ENCODE measurements around the gene SLC22A16. TPM values are rescaled to one million over a fixed set of nuclear protein-coding genes. Genes with fewer than 3 reads are reported as not detected.

The SLC22A16 gene
- total and polyA plus RNA-seq, 2 of the 13 experiments (the other 11 are each of a cell fraction or from before 2014, with no cell fraction given), result 0.04 TPM; not detected in 1

DNA sequence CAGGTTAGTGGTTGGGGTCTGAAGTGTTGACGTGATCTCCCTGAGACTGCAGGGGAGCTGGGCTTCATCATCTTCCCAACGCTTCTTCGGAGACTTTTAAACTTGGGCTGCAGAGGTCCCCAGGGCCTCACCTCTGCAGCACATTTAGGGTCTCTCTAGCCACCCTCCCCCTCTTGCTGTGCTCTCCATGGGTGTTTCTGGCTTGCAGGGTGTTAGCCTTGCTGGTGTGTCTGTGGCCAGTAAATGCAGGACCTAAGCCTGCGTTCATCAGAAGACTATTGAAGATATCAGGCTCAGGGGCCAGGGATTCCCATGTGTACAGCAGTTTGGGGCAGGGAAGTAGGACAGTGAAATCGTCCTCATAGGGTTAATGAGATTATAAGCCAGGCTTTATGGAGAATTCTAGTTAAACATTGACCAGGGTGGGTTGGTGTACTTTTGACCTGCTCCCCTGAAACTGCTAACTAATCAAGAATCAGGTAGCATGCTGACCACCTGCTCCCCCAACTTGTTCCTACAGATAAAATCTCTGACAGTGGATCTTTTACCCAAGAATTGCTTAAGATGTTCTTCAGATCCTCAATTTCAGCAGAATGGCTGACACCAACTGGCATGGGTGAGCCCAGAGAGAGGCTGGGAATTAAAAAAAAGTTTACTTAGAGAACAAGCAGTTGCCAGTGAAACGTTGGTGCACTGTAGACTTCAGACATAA lies 57.2 kb downstream of the SLC22A16 start (continued):
- TF ChIP-seq, protein P1, sequence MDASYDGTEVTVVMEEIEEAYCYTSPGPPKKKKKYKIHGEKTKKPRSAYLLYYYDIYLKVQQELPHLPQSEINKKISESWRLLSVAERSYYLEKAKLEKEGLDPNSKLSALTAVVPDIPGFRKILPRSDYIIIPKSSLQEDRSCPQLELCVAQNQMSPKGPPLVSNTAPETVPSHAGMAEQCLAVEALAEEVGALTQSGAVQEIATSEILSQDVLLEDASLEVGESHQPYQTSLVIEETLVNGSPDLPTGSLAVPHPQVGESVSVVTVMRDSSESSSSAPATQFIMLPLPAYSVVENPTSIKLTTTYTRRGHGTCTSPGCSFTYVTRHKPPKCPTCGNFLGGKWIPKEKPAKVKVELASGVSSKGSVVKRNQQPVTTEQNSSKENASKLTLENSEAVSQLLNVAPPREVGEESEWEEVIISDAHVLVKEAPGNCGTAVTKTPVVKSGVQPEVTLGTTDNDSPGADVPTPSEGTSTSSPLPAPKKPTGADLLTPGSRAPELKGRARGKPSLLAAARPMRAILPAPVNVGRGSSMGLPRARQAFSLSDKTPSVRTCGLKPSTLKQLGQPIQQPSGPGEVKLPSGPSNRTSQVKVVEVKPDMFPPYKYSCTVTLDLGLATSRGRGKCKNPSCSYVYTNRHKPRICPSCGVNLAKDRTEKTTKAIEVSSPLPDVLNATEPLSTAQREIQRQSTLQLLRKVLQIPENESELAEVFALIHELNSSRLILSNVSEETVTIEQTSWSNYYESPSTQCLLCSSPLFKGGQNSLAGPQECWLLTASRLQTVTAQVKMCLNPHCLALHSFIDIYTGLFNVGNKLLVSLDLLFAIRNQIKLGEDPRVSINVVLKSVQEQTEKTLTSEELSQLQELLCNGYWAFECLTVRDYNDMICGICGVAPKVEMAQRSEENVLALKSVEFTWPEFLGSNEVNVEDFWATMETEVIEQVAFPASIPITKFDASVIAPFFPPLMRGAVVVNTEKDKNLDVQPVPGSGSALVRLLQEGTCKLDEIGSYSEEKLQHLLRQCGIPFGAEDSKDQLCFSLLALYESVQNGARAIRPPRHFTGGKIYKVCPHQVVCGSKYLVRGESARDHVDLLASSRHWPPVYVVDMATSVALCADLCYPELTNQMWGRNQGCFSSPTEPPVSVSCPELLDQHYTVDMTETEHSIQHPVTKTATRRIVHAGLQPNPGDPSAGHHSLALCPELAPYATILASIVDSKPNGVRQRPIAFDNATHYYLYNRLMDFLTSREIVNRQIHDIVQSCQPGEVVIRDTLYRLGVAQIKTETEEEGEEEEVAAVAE (CRISPR knock-in tag; IDR thresholded peaks at IDR 0.05; ENCODE audit: borderline replicate concordance), result no peak
- TF ChIP-seq SAP130 (CRISPR knock-in tag; IDR thresholded peaks at IDR 0.05; ENCODE audit: low read depth) (peak; percentile 36; the same call in 1 of the 2 replicates), HDAC1 (CRISPR knock-in tag; IDR thresholded peaks at IDR 0.05) (peak; percentile 40; the same call in 1 of the 2 replicates), NKX3-1 (CRISPR knock-in tag; IDR thresholded peaks at IDR 0.05) (no peak), ASH2L (IDR thresholded peaks at IDR 0.05; ENCODE audit: insufficient read length, low read depth, low read length) (peak; percentile 100), ZBTB7B (CRISPR knock-in tag; IDR thresholded peaks at IDR 0.05) (peak; percentile 75; the same call in 1 of the 2 replicates), KAT8 (CRISPR knock-in tag; IDR thresholded peaks at IDR 0.05) (peak; percentile 59), RXRB (CRISPR knock-in tag; IDR thresholded peaks at IDR 0.05; ENCODE audit: borderline replicate concordance) (peak; percentile 38; the same call in 1 of the 2 replicates), FOXK1 (CRISPR knock-in tag; IDR thresholded peaks at IDR 0.05; ENCODE audit: borderline replicate concordance, low read depth) (peak; percentile 17; the same call in 1 of the 2 replicates), SOX6 (IDR thresholded peaks at IDR 0.05) (no peak), SOX6 (CRISPR knock-in tag; IDR thresholded peaks at IDR 0.05) (peak; percentile 25; the same call in 1 of the 2 replicates)
- TF ChIP-seq, protein P2, sequence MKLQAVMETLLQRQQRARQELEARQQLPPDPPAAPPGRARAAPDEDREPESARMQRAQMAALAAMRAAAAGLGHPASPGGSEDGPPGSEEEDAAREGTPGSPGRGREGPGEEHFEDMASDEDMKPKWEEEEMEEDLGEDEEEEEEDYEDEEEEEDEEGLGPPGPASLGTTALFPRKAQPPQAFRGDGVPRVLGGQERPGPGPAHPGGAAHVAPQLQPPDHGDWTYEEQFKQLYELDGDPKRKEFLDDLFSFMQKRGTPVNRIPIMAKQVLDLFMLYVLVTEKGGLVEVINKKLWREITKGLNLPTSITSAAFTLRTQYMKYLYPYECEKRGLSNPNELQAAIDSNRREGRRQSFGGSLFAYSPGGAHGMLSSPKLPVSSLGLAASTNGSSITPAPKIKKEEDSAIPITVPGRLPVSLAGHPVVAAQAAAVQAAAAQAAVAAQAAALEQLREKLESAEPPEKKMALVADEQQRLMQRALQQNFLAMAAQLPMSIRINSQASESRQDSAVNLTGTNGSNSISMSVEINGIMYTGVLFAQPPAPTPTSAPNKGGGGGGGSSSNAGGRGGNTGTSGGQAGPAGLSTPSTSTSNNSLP (IDR thresholded peaks at IDR 0.05; ENCODE audit: low read depth, low read length), result peak; percentile 73
- TF ChIP-seq, protein P3, sequence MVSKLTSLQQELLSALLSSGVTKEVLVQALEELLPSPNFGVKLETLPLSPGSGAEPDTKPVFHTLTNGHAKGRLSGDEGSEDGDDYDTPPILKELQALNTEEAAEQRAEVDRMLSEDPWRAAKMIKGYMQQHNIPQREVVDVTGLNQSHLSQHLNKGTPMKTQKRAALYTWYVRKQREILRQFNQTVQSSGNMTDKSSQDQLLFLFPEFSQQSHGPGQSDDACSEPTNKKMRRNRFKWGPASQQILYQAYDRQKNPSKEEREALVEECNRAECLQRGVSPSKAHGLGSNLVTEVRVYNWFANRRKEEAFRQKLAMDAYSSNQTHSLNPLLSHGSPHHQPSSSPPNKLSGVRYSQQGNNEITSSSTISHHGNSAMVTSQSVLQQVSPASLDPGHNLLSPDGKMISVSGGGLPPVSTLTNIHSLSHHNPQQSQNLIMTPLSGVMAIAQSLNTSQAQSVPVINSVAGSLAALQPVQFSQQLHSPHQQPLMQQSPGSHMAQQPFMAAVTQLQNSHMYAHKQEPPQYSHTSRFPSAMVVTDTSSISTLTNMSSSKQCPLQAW (CRISPR knock-in tag; IDR thresholded peaks at IDR 0.05), result peak; percentile 84
- TF ChIP-seq, protein P4, sequence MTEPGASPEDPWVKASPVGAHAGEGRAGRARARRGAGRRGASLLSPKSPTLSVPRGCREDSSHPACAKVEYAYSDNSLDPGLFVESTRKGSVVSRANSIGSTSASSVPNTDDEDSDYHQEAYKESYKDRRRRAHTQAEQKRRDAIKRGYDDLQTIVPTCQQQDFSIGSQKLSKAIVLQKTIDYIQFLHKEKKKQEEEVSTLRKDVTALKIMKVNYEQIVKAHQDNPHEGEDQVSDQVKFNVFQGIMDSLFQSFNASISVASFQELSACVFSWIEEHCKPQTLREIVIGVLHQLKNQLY (CRISPR knock-in tag; IDR thresholded peaks at IDR 0.05), result 0 out of 2 replicates have a peak, but pooled peaks have one; percentile 22
- TF ChIP-seq, protein P5, sequence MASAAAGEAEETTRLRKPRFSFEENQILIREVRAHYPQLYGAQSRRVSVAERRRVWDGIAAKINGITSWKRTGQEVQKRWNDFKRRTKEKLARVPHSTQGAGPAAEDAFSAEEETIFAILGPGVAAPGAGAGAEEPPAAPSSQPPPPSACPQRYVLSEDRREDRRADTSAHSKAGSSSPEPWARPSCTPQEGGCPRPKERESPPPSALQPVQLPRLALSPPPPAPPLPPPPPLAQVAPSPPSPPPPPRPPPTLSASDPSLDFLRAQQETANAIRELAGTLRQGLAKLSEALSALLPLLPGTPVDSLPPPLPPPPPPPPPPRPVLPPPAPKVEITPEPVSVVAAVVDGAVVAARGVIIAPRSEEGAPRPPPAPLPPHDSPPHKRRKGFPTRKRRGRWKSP (CRISPR knock-in tag; IDR thresholded peaks at IDR 0.05), result peak; percentile 49; the same call in 1 of the 2 replicates

Measured in HepG2 (cell line).